GM18519 (cell line): ENCODE results near the gene EMC7.
"Not testable (repeated sequence)": the region's sequence is repeated elsewhere in the genome, so short reads cannot be mapped to it uniquely, and the experiment has no call there.

Source experiments
- ATAC-seq: cut with Tn5 transposase; IDR thresholded peaks from one replicate; pipeline ENCODE4 v1.9.1; 2021; ENCODE audit warnings: mild to moderate bottlenecking, moderate library complexity; ENCODE audit not compliant: unreplicated experiment, low FRiP score

Gene EMC7

GRCh38 chr15:34099914-34100313, 1.7 kb downstream of the EMC7 start:
- no peak for ATAC-seq

GRCh38 chr15:34085746-34086145, 15.9 kb downstream of the EMC7 start:
- no peak for ATAC-seq

DNA sequence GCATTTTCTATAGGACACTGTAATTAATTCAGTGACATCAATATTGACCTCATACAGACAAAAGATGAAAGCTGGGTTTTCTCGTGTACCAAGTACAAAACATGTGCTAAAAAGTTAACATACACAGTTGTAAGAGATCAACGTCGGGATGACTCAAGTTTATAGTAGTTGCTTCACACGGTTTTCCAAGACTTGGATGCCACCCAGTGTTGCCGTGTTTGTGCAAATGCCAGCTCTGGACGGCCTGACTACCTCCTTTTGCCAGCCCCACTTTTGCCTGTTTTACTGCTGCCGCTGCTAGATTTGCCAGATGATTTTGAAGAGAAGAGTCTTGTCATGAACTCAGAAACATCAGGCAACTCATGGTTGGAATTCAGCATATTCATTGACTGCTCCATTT, 17.6 kb downstream of the EMC7 start:
- ATAC-seq, result no peak

- no peak for ATAC-seq
These were observed 21.8 kb downstream of the EMC7 start for GRCh38 chr15:34079904-34080303.

- ATAC-seq, result no peak
These were observed 22.8 kb downstream of the EMC7 start for GRCh38 chr15:34078900-34079299.

GRCh38 chr15:34076785-34077184, 24.9 kb downstream of the EMC7 start:
- ATAC-seq, result no peak

DNA sequence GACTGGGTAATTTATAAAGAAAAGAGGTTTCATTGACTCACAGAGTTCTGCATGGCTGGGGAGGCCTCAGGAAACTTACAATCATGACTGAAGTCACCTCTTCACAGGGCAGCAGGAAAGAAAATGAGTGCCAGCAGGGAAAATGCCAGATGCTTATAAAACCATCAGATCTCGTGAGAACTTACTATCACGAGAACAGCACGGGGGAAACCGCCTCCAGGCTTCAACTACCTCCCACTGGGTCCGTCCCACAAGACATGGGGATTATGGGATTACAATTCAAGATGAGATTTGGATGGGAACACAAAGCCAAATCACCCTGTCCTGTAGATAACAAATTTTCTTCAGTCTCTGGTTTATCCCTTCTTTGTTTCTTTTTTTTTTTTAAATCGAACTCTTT, 31.7 kb downstream of the EMC7 start:
- ATAC-seq, result no peak

DNA sequence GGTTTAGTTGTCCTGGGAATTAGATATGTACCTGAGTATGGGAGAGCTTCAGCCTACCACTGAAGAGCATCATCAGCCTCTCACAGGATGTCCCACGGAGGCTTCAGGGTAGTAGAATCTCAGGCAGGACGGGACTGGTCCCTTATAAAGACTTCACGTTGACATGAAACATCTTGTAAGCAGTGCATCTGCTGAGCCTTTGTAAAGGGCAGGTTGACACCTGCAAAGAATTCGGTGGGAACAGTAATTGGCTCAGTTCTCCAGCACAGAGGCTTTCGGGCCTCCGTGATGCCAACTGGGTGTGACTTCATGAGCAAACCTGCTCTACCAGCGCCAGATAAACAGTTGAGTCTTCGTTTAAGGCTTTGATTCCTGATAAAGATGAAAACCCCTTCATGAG, 35.7 kb downstream of the EMC7 start:
- no peak for ATAC-seq

- no peak for ATAC-seq
These were observed 36.4 kb downstream of the EMC7 start for GRCh38 chr15:34065261-34065660.

DNA sequence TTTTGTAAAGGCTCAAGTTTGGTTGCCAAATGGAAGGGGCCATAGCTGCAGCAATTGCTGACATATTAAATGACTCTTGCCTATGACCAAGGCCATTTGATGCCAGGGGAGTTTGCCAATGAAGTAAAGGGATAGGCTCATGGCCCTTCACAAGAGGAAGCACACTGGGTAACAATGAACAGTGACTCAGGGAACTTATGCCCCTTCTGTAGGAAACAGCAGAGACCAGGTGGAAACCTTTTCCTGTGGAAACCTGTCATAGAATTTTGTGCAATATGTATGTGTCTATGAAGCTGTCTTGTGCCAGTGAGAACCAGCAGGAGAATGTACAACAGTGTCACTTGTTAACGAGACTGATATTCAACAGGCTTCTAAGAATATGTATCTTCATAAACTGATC, 37.2 kb downstream of the EMC7 start:
- ATAC-seq, result no peak

- no peak for ATAC-seq
These were observed 41.7 kb downstream of the EMC7 start for GRCh38 chr15:34059946-34060345.

DNA sequence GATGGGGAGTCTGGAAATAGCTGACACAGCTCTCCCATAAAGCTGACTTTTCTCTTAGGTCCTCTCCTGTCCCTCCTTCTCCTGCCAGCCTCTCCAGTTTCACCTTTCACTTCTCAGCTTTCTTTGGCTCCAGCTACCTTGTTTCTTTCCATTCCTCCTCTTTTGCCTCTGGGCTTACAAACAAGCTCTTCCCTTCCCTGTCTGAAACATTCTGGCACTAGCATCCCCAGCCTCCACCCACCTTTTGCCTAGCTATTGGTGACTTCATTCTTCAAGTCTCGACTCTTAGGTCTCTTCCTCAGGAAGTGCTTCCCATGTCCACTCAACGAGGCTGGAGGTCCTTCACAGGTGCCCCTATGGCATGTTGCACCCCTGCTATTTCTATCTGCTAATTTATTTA, 42.2 kb downstream of the EMC7 start:
- ATAC-seq, result no peak

GRCh38 chr15:34056911-34057310, 44.8 kb downstream of the EMC7 start:
- no peak for ATAC-seq

DNA sequence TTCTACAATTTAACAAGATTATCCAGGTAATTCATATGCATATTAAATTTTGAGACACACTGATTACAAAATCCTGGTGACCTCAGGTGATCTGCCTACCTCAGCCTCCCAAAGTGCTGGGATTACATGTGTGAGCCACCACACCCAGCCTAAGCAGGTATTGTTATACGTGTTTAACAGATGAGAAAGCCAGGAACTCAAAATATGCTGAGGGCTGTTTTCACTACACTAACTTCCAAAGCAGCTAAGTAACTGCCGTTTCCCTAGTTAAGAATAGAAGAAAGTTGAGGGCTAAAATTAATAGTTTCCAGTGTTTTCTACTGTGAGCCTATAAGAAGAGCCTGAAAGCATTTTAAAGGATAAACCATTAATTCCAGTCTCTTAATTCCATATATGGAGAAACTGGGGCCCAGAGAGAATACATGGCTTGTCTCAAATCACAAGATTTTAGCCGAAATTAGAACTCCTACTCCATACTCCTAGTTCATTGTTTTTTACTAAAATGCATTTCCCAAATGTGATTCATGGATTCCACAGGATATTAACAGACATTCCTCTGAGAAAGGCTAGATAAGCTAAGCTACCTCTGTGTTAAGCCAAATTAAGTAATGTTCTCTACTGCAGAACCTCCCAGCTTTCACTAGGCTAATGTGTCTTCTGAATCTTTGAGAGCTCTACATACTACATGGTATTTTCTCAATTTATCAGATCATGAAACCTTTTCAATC, 45.6 kb downstream of the EMC7 start:
- no peak for ATAC-seq

GRCh38 chr15:34054081-34054707, 47.5 kb downstream of the EMC7 start:
- no peak for ATAC-seq

DNA sequence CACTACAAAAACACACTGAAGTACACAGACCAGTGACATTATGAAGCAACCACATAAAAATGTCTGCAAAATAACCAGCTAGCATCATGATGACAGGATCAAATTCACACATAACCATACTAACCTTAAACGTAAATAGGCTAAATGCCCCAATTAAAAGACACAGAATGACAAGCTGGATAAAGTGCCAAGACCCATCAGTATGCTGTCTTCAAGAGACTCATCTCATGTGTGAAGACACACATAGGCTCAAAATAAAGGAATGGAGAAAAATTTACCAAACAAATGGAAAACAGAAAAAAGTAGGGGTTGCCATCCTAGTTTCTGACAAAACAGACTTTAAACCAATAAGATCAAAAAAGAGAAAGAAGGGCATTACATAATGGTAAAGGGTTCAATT, 51.3 kb downstream of the EMC7 start:
- not testable (repeated sequence) for ATAC-seq

GRCh38 chr15:34049112-34049511, 52.5 kb downstream of the EMC7 start:
- ATAC-seq, result no peak

GRCh38 chr15:34047893-34048775, 53.5 kb downstream of the EMC7 start:
- ATAC-seq, result no peak

- no peak for ATAC-seq
These were observed 55.1 kb downstream of the EMC7 start for GRCh38 chr15:34046471-34047145.

GRCh38 chr15:34043813-34044212, 57.8 kb downstream of the EMC7 start:
- ATAC-seq, result no peak

- no peak for ATAC-seq
These were observed 58.3 kb downstream of the EMC7 start for GRCh38 chr15:34043391-34043790.
